CD4-positive, alpha-beta T cell (primary cell): ENCODE measurements around the gene NME5. TPM values are rescaled to one million over a fixed set of nuclear protein-coding genes. Genes with fewer than 3 reads are reported as not detected.

Source experiments
- ATAC-seq: fragments of 200-7000 bp; cut with Tn5 transposase; one replicate; pipeline ENCODE4 v1.10.0; 2022; ENCODE audit warnings: mild to moderate bottlenecking; ENCODE audit not compliant: poor library complexity
- CTCF ChIA-PET: fragments of 350-600 bp; sonication (Branson Sonifier 250); formaldehyde crosslinking; loops from one replicate; lab custom pipeline; 2021; ENCODE audit warnings: antibody characterized with exemption, inconsistent platforms; lab: Charles Lee
- POLR2A ChIA-PET: fragments of 350-600 bp; sonication (Branson Sonifier 250); formaldehyde crosslinking; loops from one replicate; lab custom pipeline; 2021; ENCODE audit warnings: antibody characterized with exemption, inconsistent platforms; lab: Charles Lee
- DNase-seq, 14 experiments: peaks; one replicate each; pipeline ENCODE4 v3.0.0-alpha.2; 2013 to 2020; ENCODE audit warnings: mixed read lengths in 2 of 14
- H3K27ac ChIP-seq, 2 donors: one replicate each; pipeline versions ENCODE4 v1.5.1 to v1.7.0; 2013; ENCODE audit warnings: low read length in 2 of 2, low read depth in 1 of 2, mild to moderate bottlenecking in 1 of 2
- H3K27me3 ChIP-seq, 2 experiments: 1 replicate in 1 of 2; 2 replicates in 1 of 2; pipeline versions ENCODE4 v1.6.1 to v1.7.0; 2013; ENCODE audit warnings: low read length in 2 of 2, control low read depth in 1 of 2, mild to moderate bottlenecking in 1 of 2, moderate library complexity in 1 of 2; ENCODE audit not compliant: insufficient read depth in 2 of 2, control insufficient read depth in 1 of 2
- H3K36me3 ChIP-seq: one replicate; pipeline ENCODE4 v1.6.1; 2013; ENCODE audit warnings: low read length, control low read depth; ENCODE audit not compliant: insufficient read depth
- H3K4me1 ChIP-seq: one replicate; pipeline ENCODE4 v1.6.1; 2013; ENCODE audit warnings: low read length, control low read depth; ENCODE audit not compliant: insufficient read depth
- H3K4me3 ChIP-seq: one replicate; pipeline ENCODE4 v1.5.1; 2013; ENCODE audit warnings: mild to moderate bottlenecking, low read length, moderate library complexity
- H3K9me3 ChIP-seq, 2 experiments: 1 replicate in 1 of 2; 2 replicates in 1 of 2; pipeline versions ENCODE4 v1.6.1 to v1.7.0; 2013; ENCODE audit warnings: low read length in 2 of 2, mild to moderate bottlenecking in 2 of 2, control low read depth in 1 of 2, moderate library complexity in 1 of 2; ENCODE audit not compliant: control insufficient read depth in 1 of 2, insufficient read depth in 1 of 2
- H3K27ac Mint-ChIP-seq: one replicate; pipeline ENCODE4 v1.8.0; 2020; ENCODE audit warnings: mixed read lengths
- H3K27me3 Mint-ChIP-seq: one replicate; pipeline ENCODE4 v1.8.0; 2021; ENCODE audit warnings: mixed read lengths
- H3K36me3 Mint-ChIP-seq: one replicate; pipeline ENCODE4 v1.8.0; 2021; ENCODE audit warnings: low read depth, mixed read lengths
- H3K4me1 Mint-ChIP-seq: one replicate; pipeline ENCODE4 v1.8.0; 2021; ENCODE audit warnings: low read depth, mixed read lengths
- H3K4me3 Mint-ChIP-seq: one replicate; pipeline ENCODE4 v1.8.0; 2020; ENCODE audit warnings: mild to moderate bottlenecking, mixed read lengths
- H3K9me3 Mint-ChIP-seq: one replicate; pipeline ENCODE4 v1.8.0; 2020; ENCODE audit warnings: mixed read lengths
- intact Hi-C, 2 experiments: fragments of 100-400 bp; cut with DNase I in 1 of 2; cut with micrococcal nuclease in 1 of 2; formaldehyde crosslinking; loops; one replicate each; pipeline versions ENCODE4 v1.15.1 to v1.9.0; 2023 to 2025; cut with DNase I, micrococcal nuclease
- total RNA-seq, 174 experiments: library from RNA in 2 of 174; stranded (reverse) in 2 of 174; gene quantifications; one replicate each; pipeline ENCODE4 v1.2.3 and lab custom pipeline; 2021 to 2026
- TF ChIP-seq, protein P1 (sequence below): fragments of 200-600 bp; IDR thresholded peaks from one replicate; pipeline ENCODE4 v1.8.0; 2022; ENCODE audit warnings: antibody characterized with exemption, mild to moderate bottlenecking

Gene NME5
- total RNA-seq, 2 experiments from 2014 or later = not detected

DNA sequence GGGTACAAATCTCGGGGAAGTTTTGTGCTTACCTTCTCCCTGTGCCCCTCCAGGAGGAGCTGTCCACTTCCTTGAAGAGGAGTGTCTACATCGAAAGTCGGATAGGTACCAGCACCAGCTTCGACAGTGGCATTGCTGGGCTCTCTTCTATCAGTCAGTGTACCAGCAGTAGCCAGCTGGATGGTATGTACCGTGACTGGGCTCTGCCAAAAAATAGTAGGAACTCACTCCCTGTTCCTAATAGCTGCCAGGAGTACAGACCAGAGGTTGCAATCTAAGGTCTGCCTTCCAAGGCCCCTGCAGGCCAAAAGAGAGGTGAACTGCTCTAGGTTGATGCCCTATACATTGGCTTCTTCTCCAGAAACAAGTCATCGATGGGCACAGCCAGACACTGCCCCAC is 43.6 kb upstream of the NME5 start:
- Mint-ChIP-seq H3K9me3 (no peaks in the 10 kb centered on the region), H3K36me3 (peaks cover 12% of the 10 kb centered on the region), H3K4me3 (no peak overlapping the region), H3K27me3 (no peaks in the 10 kb centered on the region), H3K27ac (no peak overlapping the region), H3K4me1 (peaks cover 4% of the 10 kb centered on the region)
- ATAC-seq = no peak
- intact Hi-C loops = loop anchor here in 1 of 2 experiments (5.0 to 10.0 kb wide), 2 partner anchors 324 to 362 kb away; partner anchors contain the start of gene ETF1
- H3K4me3 ChIP-seq = no peak overlapping the region
- H3K27ac ChIP-seq = no peak overlapping the region
- no peaks in the 10 kb centered on the region for H3K9me3 ChIP-seq
- peaks cover 15% of the 10 kb centered on the region for H3K4me1 ChIP-seq
- POLR2A ChIA-PET = no interaction called here
- H3K36me3 ChIP-seq = peaks cover 14% of the 10 kb centered on the region
- DNase-seq = no peak
- CTCF ChIA-PET = no interaction called here
- TF ChIP-seq, protein P1, sequence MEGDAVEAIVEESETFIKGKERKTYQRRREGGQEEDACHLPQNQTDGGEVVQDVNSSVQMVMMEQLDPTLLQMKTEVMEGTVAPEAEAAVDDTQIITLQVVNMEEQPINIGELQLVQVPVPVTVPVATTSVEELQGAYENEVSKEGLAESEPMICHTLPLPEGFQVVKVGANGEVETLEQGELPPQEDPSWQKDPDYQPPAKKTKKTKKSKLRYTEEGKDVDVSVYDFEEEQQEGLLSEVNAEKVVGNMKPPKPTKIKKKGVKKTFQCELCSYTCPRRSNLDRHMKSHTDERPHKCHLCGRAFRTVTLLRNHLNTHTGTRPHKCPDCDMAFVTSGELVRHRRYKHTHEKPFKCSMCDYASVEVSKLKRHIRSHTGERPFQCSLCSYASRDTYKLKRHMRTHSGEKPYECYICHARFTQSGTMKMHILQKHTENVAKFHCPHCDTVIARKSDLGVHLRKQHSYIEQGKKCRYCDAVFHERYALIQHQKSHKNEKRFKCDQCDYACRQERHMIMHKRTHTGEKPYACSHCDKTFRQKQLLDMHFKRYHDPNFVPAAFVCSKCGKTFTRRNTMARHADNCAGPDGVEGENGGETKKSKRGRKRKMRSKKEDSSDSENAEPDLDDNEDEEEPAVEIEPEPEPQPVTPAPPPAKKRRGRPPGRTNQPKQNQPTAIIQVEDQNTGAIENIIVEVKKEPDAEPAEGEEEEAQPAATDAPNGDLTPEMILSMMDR = no peak
- no peaks in the 10 kb centered on the region for H3K27me3 ChIP-seq

DNA sequence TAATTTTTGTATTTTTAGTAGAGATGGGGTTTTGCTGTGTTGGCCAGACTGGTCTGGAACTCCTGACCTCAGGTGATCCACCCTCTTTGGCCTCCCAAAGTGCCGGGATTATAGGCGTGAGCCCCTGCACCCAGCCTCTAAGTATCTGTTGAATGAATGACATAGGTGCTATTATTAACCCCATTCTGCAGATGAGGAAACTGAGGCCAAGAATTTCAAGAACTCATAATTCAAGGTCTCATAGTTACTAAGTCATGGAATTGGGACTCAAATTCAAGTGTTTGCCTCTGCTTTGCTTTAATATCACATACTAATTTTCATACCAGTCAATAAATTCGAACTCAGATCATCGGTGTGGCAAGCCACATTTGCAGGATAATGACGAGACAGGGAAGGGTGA is 41.6 kb upstream of the NME5 start:
- ChIA-PET CTCF (interaction anchor here (1.4 kb wide), 1 partner anchor 171 kb away, joined by 6 read pairs; the partner anchor contains the start of gene KDM3B), POLR2A (no interaction called here)
- Mint-ChIP-seq H3K4me3 (no peak overlapping the region), H3K36me3 (peaks cover 7% of the 10 kb centered on the region), H3K9me3 (no peaks in the 10 kb centered on the region), H3K27ac (no peak overlapping the region), H3K4me1 (peaks cover 9% of the 10 kb centered on the region), H3K27me3 (no peaks in the 10 kb centered on the region)
- Histone ChIP-seq H3K27ac (no peak overlapping the region), H3K9me3 (no peaks in the 10 kb centered on the region), H3K36me3 (peaks cover 7% of the 10 kb centered on the region), H3K27me3 (no peaks in the 10 kb centered on the region), H3K4me1 (peaks cover 27% of the 10 kb centered on the region), H3K4me3 (no peak overlapping the region)
- no peak for ATAC-seq
- intact Hi-C loops = loop anchor here in 1 of 2 experiments (5.0 to 10.0 kb wide), 2 partner anchors 326 to 364 kb away; partner anchors contain the start of gene ETF1
- no peak for DNase-seq
- TF ChIP-seq, protein P1 = no peak

DNA sequence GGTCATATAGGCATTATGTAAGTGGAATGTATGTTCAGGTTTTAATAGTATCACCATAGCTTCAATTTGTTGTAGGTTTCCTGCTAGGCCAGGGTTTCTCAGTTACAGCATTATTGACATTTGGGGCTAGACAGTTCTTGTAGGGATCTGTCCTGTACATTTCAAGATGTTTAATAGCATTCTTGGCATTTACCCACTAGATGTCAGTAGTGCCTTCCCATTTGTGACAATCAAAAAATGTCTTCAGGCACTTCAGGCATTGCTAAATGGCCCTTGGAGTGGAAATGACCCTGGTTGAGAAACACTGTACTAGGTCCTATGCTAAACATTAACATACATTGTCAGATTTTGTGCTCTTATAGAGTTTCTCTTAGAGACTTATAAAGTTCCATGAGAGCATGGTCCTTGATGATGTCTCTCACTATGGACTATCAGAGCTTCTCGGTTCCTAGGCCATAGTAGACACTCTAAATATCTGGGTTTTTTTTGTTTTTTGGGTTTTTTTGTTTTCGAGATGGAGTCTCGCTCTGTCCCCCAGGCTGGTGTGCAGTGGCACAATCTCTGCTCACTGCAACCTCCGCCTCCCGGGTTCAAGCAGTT is 41.1 kb upstream of the NME5 start:
- no peak overlapping the region for H3K4me3 Mint-ChIP-seq
- DNase-seq (peak in 3 of 14 experiments; percentile 45 to 61 (median 59)), ATAC-seq (no peak)
- Histone ChIP-seq H3K27me3 (no peaks in the 10 kb centered on the region), H3K4me3 (no peak overlapping the region), H3K36me3 (peaks cover 4% of the 10 kb centered on the region), H3K27ac (no peak overlapping the region), H3K9me3 (no peaks in the 10 kb centered on the region), H3K4me1 (peaks cover 27% of the 10 kb centered on the region)
- intact Hi-C loops = loop anchor here in 1 of 2 experiments (5.0 to 10.0 kb wide), 2 partner anchors 327 to 365 kb away; partner anchors contain the start of gene ETF1
- peaks cover 9% of the 10 kb centered on the region for H3K36me3 Mint-ChIP-seq
- H3K4me1 Mint-ChIP-seq = peaks cover 9% of the 10 kb centered on the region
- H3K27me3 Mint-ChIP-seq = no peaks in the 10 kb centered on the region
- CTCF ChIA-PET = interaction anchor here (1.4 kb wide), 1 partner anchor 172 kb away, joined by 6 read pairs; the partner anchor contains the start of gene KDM3B
- TF ChIP-seq, protein P1 = no peak
- POLR2A ChIA-PET = no interaction called here
- no peak overlapping the region for H3K27ac Mint-ChIP-seq
- H3K9me3 Mint-ChIP-seq = no peaks in the 10 kb centered on the region
